GM04503 (cell line): ENCODE results near the gene AK2.

ENCODE experiments used
- DNase-seq: peaks from one replicate; pipeline ENCODE4 v3.0.0-alpha.2; 2012; ENCODE audit warnings: low read depth

The AK2 gene

GRCh38 chr1:33022650-33023200, 14.0 kb downstream of the AK2 start:
- DNase-seq, result no peak

- DNase-seq, result no peak
Observed at GRCh38 chr1:33021567-33022431, 14.9 kb downstream of the AK2 start.

- no peak for DNase-seq
Observed at GRCh38 chr1:33018112-33018511, 18.6 kb downstream of the AK2 start.

GRCh38 chr1:33017175-33017574, 19.5 kb downstream of the AK2 start:
- no peak for DNase-seq

GRCh38 chr1:33015216-33015615, 21.5 kb downstream of the AK2 start:
- no peak for DNase-seq

GRCh38 chr1:33014464-33015163, 22.1 kb downstream of the AK2 start:
- no peak for DNase-seq

- no peak for DNase-seq
Observed at GRCh38 chr1:33013791-33014190, 22.9 kb downstream of the AK2 start.

GRCh38 chr1:33012165-33012564, 24.5 kb downstream of the AK2 start:
- DNase-seq, result no peak

GRCh38 chr1:33010932-33011731, 25.6 kb downstream of the AK2 start:
- DNase-seq, result no peak

GRCh38 chr1:33009561-33009960, 27.1 kb downstream of the AK2 start:
- DNase-seq, result no peak

- DNase-seq, result no peak
Observed at GRCh38 chr1:33008051-33008914, 28.4 kb downstream of the AK2 start.

GRCh38 chr1:33007190-33008050, 29.3 kb downstream of the AK2 start:
- peak; percentile 71 for DNase-seq

- no peak for DNase-seq
Observed at GRCh38 chr1:33005838-33006421, 30.8 kb downstream of the AK2 start.

GRCh38 chr1:33005117-33005837, 31.4 kb downstream of the AK2 start:
- no peak for DNase-seq

- no peak for DNase-seq
Observed at GRCh38 chr1:33004613-33005012, 32.1 kb downstream of the AK2 start.

GRCh38 chr1:33003657-33004056, 33.0 kb downstream of the AK2 start:
- no peak for DNase-seq

- no peak for DNase-seq
Observed at GRCh38 chr1:33002006-33002405, 34.7 kb downstream of the AK2 start.

GRCh38 chr1:33001282-33001681, 35.4 kb downstream of the AK2 start:
- no peak for DNase-seq

- no peak for DNase-seq
Observed at GRCh38 chr1:33000427-33001026, 36.2 kb downstream of the AK2 start.
